OCI-LY1 (cell line): Measurements from ENCODE around the gene OR2A25.

Experiments
- H2AFZ ChIP-seq: fragments of 200-600 bp; sonication (generic), shearing (Covaris generic); 2 replicates; pipeline ENCODE4 v1.6.0; 2014; ENCODE audit warnings: antibody characterized with exemption, mild to moderate bottlenecking, low read length
- H3F3A ChIP-seq: fragments of 200-600 bp; sonication (generic), shearing (Covaris generic); 2 replicates; pipeline ENCODE4 v1.6.0; 2014; ENCODE audit warnings: mild to moderate bottlenecking, antibody characterized with exemption, low read length, moderate library complexity; ENCODE audit not compliant: insufficient read depth
- H3K27ac ChIP-seq: fragments of 200-600 bp; sonication (generic); 2 replicates; pipeline ENCODE4 v1.5.1; 2014; ENCODE audit warnings: low read length, mixed run types, mild to moderate bottlenecking, low read depth; ENCODE audit not compliant: poor library complexity, severe bottlenecking
- H3K27me3 ChIP-seq: fragments of 200-600 bp; sonication (generic); 2 replicates; pipeline ENCODE4 v1.6.0; 2014; ENCODE audit warnings: antibody characterized with exemption, mild to moderate bottlenecking, low read length, moderate library complexity; ENCODE audit not compliant: insufficient read depth
- H3K36me3 ChIP-seq: fragments of 200-600 bp; sonication (generic); 2 replicates; pipeline ENCODE4 v1.6.1; 2014; ENCODE audit warnings: mild to moderate bottlenecking, antibody characterized with exemption, low read length, moderate library complexity, mixed read lengths; ENCODE audit not compliant: insufficient read depth
- H3K4me1 ChIP-seq: fragments of 200-600 bp; sonication (generic); 2 replicates; pipeline ENCODE4 v1.5.1; 2014; ENCODE audit warnings: mild to moderate bottlenecking, low read length, moderate library complexity; ENCODE audit not compliant: insufficient read depth, severe bottlenecking
- H3K4me2 ChIP-seq: fragments of 200-600 bp; sonication (generic), shearing (Covaris generic); 2 replicates; pipeline ENCODE4 v1.6.1; 2014; ENCODE audit warnings: low read length
- H3K4me3 ChIP-seq: fragments of 200-600 bp; sonication (generic); 2 replicates; pipeline ENCODE4 v1.5.1; 2014; ENCODE audit warnings: low read length, low read depth, mild to moderate bottlenecking, mixed read lengths; ENCODE audit not compliant: poor library complexity, severe bottlenecking
- H3K79me2 ChIP-seq: fragments of 200-600 bp; shearing (Covaris generic); 2 replicates; pipeline ENCODE4 v1.6.1; 2016; ENCODE audit warnings: mixed run types, low read length, mixed read lengths; ENCODE audit not compliant: insufficient read depth
- H3K9ac ChIP-seq: fragments of 200-600 bp; sonication (generic), shearing (Covaris generic); 2 replicates; pipeline ENCODE4 v1.6.1; 2014; ENCODE audit warnings: mild to moderate bottlenecking, low read length, mixed read lengths
- H3K9me2 ChIP-seq: fragments of 200-600 bp; sonication (generic), shearing (Covaris generic); 2 replicates; pipeline ENCODE4 v1.6.1; 2014; ENCODE audit warnings: low read depth, mild to moderate bottlenecking, low read length, mixed read lengths
- H3K9me3 ChIP-seq: fragments of 200-600 bp; shearing (Covaris generic); 2 replicates; pipeline ENCODE4 v1.6.1; 2014; ENCODE audit warnings: low read length, mixed read lengths
- H4K20me1 ChIP-seq: fragments of 200-600 bp; sonication (generic), shearing (Covaris generic); 2 replicates; pipeline ENCODE4 v1.6.0; 2016; ENCODE audit warnings: mild to moderate bottlenecking, low read length; ENCODE audit not compliant: insufficient read depth
- CTCF ChIP-seq: fragments of 200-600 bp; sonication (generic), shearing (Covaris generic); IDR thresholded peaks from 2 replicates; pipeline ENCODE4 v1.5.1; 2017; ENCODE audit warnings: mild to moderate bottlenecking, antibody characterized with exemption, low read length, moderate library complexity, mixed read lengths
- EZH2 ChIP-seq: fragments of 200-600 bp; sonication (generic), shearing (Covaris generic); IDR thresholded peaks from 2 replicates; pipeline ENCODE4 v1.8.0; 2017; ENCODE audit warnings: borderline replicate concordance, mixed run types, mild to moderate bottlenecking, antibody characterized with exemption, low read length, moderate library complexity, mixed read lengths

Gene OR2A25

GRCh38 chr7:144036302-144036885, 33.2 kb upstream of the OR2A25 start:
- H3K4me1 ChIP-seq: no peaks in the 10 kb centered on the region
- no peak overlapping the region for H3K4me3 ChIP-seq
- H2AFZ ChIP-seq: no peak overlapping the region
- H3K36me3 ChIP-seq: no peaks in the 10 kb centered on the region
- no peak overlapping the region for H3K9ac ChIP-seq
- no peaks in the 10 kb centered on the region for H3K9me3 ChIP-seq
- TF ChIP-seq CTCF (no peak), EZH2 (no peak)
- no peaks in the 10 kb centered on the region for H3F3A ChIP-seq
- H3K9me2 ChIP-seq: no peaks in the 10 kb centered on the region
- no peak overlapping the region for H3K4me2 ChIP-seq
- no peaks in the 10 kb centered on the region for H3K79me2 ChIP-seq
- H4K20me1 ChIP-seq: no peaks in the 10 kb centered on the region
- no peak overlapping the region for H3K27ac ChIP-seq
- no peaks in the 10 kb centered on the region for H3K27me3 ChIP-seq

- H3F3A ChIP-seq: no peaks in the 10 kb centered on the region
- H3K27me3 ChIP-seq: no peaks in the 10 kb centered on the region
- H3K27ac ChIP-seq: no peak overlapping the region
- no peaks in the 10 kb centered on the region for H3K79me2 ChIP-seq
- no peak overlapping the region for H3K4me2 ChIP-seq
- no peaks in the 10 kb centered on the region for H3K36me3 ChIP-seq
- H2AFZ ChIP-seq: no peak overlapping the region
- no peak overlapping the region for H3K4me3 ChIP-seq
- no peak for TF ChIP-seq EZH2
- TF ChIP-seq CTCF: no peak
- H3K9ac ChIP-seq: no peak overlapping the region
- H3K4me1 ChIP-seq: no peaks in the 10 kb centered on the region
- H3K9me2 ChIP-seq: no peaks in the 10 kb centered on the region
- H3K9me3 ChIP-seq: no peaks in the 10 kb centered on the region
- no peaks in the 10 kb centered on the region for H4K20me1 ChIP-seq
These were observed 32.1 kb upstream of the OR2A25 start for GRCh38 chr7:144037414-144038035.

- Histone ChIP-seq H2AFZ (no peak overlapping the region), H3K4me1 (no peaks in the 10 kb centered on the region)
- TF ChIP-seq CTCF: no peak
- no peak for TF ChIP-seq EZH2
These were observed 30.7 kb upstream of the OR2A25 start for GRCh38 chr7:144038887-144039286.

More at GRCh38 chr7:144038887-144039286, 30.7 kb upstream of the OR2A25 start:
- H3K4me3 ChIP-seq: no peak overlapping the region
- no peak overlapping the region for H3K27ac ChIP-seq
- no peak overlapping the region for H3K9ac ChIP-seq
- no peak overlapping the region for H3K4me2 ChIP-seq
- no peaks in the 10 kb centered on the region for H3K79me2 ChIP-seq
- no peaks in the 10 kb centered on the region for H3K27me3 ChIP-seq
- H3K36me3 ChIP-seq: no peaks in the 10 kb centered on the region
- no peaks in the 10 kb centered on the region for H4K20me1 ChIP-seq
- H3K9me2 ChIP-seq: no peaks in the 10 kb centered on the region
- H3K9me3 ChIP-seq: no peaks in the 10 kb centered on the region
- no peaks in the 10 kb centered on the region for H3F3A ChIP-seq
